GM19351 (cell line): ENCODE data around the gene KCNA4.
"Not testable (repeated sequence)": the region's sequence is repeated elsewhere in the genome, so short reads cannot be mapped to it uniquely, and the experiment has no call there.

Source experiments
- ATAC-seq: cut with Tn5 transposase; IDR thresholded peaks from one replicate; pipeline ENCODE4 v1.9.1; 2021; ENCODE audit warnings: mild to moderate bottlenecking, moderate library complexity; ENCODE audit not compliant: unreplicated experiment

Gene KCNA4

DNA sequence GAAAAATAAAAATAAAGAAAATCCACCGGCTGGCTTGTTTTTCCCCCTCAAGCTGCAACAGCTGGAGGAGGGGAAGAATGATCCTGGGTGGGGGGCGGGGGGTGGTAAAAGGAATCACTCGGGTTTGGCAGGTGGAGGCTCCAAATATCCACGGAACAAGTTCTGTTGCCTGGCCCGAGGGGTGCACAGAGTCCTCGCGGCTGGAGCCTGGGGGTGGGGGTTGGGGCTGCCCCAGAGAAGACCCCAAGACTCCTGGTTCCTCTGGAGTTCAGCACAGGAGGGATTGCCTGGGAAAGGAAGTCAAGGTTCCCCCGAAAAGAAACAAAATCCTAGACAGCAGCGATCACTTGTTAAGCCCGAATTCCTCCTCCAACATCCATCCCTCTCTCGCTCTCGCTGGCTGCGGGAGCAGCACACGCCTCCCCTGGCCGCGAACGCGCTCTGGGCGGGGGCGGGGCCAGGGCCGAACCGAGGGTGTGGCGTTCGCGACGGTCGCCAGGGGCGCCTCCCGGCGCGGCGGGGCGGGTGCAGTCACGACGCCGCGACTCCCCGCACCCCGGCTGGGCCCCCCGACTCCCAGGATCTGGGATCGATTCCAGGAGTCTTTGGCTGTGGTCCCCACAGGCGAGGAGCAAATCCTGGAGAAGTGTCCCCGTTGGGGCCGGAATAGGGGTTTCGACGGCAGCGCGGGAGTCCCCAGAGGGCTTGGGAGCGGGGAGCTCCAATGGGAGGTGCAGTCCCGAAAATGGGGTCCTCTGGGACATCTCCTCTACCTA lies at the start of gene KCNA4:
KCNA4 (minus strand) TSS at position 443 of the 776 bp plus-strand sequence. CDS start 4,352 bp downstream, outside the sequence.
- ATAC-seq = no peak

DNA sequence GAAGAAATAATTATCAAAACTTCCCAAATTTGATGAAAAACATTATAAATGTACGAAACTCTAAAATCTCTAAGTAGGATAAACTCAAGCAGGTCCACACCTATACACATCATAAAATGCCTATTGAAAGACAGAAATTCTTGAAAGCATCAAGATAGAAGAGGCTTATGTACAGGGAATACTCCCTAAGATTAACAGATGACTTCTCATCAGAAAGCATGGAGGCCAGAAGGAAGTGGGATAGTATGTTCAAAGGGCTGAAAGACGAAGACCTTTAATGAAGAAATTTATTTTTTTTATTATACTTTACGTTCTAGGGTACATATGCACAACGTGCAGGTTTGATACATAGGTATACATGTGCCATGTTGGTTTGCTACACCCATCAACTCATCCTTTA lies 45.3 kb upstream of the KCNA4 start:
- ATAC-seq = no peak

DNA sequence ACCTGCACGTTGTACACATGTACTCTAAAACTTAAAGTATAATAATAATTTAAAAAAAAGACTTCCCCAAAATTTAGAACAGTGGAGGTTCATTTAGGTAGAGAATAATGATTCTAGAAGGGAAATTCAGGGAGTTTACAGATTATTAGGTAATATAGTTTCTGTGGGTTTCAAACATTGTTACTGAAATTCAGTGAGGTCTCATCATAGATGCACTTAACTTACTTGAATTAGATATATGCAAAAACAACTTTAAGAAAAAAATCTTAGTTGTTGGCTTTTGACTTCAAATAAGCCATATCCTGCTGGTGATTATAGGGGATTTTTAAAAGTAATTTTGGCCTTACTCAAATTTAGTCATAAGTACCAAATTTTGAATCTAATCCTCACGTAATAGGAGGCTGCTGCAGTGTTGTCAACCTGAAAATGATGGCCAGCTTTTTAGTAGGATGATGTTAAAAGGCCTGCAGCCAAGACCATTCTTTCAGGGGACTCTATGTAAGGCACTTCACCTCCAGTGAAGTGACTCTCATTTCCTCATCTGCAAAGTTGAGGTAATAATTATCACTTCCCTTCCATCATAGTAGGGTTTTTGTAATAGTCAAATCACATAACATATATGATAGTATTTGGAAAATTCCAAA lies 42.5 kb upstream of the KCNA4 start:
- ATAC-seq = no peak

DNA sequence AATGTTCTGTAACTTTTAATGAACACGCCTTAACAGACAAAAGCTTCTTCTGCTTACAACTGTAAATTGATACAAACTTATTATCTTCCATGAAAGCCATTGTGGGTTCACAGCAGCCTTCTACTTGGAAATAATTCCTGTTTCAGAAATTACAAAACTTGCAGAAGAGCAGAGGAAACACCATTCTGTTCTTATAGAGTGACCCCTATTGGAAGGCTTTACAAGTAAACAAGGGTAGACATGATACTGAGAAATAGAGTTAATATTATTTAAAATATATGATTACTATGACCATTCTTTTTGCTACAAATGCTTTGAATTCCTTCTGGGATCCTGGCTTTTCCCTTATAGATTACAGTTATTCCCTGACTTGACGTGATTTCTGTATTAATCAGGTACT lies 32.4 kb upstream of the KCNA4 start:
- ATAC-seq = no peak

DNA sequence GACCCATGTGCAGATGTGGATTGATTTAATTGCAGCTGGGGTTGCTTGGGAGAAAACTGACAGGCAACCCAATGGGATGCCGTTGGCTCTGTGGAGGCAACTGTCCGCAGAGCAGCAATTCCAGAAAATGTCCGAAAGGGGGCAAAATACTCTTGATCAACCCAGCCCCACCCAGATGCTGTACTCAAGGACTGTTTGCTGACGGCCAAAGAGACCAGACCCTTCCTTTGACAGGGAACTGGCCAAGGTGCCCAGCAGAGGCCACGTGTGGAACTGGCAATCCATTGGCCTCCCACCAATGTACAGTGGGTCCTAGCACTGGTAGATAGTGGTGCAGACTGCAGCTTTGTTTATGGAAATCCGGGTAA lies 29.7 kb upstream of the KCNA4 start:
- ATAC-seq = no peak

DNA sequence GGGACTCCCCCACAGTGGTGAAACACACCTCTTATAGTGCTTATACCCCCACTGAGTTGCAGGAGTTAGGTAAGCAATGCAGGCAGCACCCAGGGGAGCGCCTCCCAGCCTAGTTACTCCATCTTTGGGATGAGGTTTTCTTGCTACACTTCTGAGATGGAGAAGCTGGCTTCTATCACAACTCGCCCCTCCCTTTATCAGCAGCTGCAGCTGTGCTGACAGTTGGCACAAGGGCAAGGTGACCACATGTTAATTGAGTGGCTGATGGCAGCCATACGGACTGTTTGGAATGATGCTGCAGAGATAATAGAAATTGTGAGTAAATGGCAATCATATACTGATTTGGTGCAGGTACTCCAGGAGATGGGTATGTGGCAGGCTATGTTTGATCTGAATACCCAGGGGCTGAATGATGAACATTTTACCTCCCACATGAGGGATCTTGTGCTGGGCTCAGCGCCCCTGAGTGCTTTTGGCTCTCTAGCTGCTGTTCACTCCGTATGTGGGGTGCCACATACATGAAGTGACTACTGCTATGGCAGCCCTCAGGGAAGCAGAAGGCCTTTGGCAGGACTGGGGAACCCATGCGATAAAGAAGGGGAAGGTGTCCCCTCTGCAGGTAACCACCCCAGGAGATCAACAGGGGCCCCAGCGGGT lies 29.2 kb upstream of the KCNA4 start:
- no peak for ATAC-seq

DNA sequence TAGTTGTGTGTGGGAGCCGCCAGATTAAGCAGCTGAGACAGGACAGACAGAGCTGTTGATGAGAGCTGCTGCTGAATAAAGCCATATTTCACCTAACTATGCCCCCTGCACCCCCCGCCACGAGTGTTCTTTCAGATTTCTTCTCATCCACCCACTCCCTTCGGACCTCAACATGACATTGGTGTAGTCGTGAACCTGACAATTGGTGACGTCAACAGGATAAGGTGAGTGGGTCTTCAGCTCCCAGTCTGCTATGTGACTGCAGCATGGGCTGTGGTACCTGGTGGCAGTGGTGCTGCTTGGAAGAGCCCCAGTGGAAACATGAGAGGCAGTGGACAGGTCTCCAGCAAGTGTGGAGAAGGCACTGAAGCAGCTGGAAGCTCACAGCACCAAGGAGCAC lies 28.3 kb upstream of the KCNA4 start:
- no peak for ATAC-seq

DNA sequence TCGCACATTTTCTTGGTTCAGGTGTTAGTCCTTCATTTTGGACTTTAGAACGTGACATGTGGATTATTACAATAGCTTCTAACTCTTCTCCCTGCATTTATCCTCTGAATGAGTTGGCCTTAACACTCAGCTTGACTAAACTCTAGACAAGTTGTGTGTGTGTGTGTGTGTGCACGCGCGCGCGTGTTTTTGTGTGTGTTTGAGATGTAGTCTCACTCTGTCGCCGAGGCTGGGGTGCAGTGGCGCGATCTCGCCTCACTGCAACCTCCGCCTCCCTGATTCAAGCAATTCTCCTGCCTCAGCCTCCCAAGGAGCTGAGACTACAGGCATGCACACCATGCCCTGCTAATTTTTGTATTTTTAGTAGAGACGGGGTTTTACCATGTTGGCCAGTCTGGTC lies 24.3 kb upstream of the KCNA4 start:
- ATAC-seq = no peak

DNA sequence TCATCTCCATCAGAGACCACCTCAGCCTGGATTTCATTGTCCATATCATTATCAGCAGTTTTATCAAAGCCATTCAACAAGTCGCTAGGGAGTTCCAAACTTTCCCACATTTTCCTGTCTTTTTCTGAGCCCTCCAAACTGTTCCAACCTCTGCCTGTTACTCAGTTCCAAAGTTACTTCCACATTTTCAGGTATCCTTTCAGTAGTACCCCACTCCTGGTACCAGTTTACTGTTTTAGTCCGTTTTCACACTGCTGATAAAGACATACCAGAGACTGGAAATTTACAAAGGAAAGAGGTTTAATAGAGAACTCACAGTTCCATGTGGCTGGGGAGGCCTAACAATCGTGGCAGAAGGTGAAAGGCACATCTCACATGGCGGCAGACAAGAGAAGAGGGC lies 17.9 kb upstream of the KCNA4 start:
- not testable (repeated sequence) for ATAC-seq

DNA sequence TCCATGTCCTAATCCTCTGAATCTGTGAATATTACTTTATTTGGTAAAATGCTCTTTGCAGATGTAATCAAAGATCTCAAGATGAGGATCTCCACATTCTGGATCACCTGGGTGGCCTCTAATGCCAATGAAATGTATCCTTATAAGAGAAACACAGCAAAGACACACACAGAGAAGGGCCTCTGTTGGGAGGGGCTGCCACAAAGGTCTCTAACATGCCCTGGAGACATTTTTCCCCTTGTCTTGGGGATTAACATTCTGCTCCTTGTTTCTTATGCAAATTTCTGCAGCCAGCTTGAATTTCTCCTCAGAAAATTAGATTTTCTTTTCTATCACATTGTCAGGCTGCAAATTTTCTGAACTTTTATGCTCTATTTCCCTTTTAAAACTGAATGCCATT lies 17.3 kb upstream of the KCNA4 start:
- not testable (repeated sequence) for ATAC-seq

DNA sequence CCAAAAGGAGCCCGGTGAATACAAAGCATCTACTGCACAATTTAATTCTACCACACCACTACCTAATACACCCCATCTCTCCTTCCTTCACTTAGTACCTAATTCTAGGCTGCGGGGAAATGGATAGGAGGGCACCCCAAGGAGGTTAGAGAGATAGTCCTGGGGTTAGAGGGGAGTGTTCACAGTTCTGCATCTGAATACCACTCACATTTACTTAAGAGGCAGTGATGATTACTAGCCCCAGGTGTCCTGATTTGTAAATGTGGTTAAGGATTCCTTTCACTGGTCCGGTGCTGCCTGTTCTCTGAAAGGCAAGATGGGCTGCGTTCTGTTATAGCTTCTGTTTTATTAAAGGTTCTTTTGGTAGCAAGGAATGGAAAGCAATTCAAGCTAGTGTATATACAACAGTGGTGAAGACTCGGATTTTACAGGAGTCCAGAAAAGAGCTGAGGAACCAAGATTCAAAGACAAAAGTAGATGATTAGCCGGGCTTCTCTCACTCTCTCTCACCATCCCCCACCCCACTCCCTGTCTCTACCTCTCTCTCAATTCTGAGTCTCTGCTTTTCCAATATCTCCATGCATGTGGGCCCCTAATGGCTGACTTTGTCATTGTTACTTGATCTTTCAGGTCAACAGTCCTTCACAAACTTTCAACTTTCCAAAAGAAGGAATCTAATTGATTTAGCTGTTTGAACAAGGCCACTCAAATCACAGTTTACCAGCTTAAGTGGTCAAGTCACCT lies 8.7 kb upstream of the KCNA4 start:
- no peak for ATAC-seq

DNA sequence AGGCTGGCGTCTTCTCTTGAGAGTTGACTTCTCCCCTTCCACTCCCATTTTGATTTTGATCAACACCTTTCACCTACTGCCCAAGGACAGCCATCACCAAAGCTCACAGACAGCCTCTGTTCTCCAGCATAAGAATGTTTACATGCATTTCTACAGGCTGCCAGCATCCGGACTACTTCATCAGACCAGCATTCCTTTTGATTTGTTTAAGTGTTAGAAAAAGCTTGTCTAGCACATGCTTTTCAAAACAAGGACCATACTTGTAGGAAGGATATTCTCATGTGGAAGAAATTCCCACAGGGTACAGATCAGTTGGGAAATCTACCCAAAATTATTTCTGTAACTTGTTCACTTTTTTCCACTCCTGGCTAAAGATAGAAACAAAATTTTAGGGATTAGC lies 6.2 kb upstream of the KCNA4 start:
- ATAC-seq = no peak

DNA sequence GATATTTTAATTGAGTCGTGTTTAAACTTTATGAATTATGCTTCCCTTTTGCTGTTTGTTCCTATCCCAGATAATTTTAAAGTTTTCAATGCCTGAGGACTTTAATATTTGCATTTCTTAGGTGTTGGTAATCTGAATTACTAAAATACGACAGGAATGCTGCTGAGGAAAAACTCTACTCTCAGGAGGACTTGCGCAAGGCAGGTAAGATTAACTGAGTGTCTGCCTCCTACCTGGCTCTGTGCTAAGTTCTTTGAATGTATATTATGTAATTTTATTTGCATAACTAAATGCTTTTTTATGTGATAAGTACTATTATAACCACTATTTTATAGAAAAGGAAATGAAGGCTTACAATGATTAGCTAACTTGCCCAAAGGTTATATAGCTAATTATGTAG lies 2.7 kb upstream of the KCNA4 start:
- ATAC-seq = no peak

DNA sequence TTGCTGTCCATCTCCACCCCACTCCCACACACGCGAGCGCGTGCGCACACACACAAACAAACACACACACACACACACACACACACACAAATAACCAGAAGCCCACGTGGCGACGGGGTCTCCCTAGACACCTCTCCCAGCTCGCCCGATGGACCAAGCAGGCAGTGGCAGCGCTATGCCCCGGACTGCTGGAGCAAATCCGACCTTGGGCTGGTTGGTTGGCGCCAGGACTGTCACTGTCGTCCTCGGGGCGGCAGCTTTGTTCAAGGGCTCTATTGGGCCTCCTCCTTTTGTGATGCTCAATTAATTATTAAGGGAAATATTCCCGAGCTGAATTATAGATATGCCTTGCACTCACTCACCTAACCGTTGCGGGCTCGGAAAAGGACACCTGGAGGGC lies 1.7 kb upstream of the KCNA4 start:
- ATAC-seq = no peak

DNA sequence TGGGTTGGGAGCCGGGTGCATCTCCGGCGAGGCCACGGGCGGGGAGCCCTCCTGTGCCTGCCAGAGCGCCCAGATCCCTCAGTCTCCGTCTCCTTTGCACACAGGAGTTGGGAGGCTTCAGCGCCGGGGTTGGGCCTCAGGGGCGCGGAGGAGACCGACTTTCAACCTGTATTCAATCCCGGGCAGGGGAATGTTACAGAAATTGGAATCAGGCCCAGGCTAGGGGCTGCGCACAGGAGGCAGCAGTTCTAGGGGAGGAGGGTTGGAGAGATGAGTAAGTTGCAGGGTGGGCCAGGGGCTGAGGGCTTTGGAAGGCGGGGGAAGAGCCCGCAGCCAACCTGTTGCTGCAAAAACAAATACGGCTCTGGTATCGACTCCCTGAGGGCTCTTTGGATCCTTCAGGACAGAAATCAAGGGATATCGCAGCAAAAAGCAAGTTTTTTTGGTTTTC lies 640 bp upstream of the KCNA4 start:
- ATAC-seq = no peak

DNA sequence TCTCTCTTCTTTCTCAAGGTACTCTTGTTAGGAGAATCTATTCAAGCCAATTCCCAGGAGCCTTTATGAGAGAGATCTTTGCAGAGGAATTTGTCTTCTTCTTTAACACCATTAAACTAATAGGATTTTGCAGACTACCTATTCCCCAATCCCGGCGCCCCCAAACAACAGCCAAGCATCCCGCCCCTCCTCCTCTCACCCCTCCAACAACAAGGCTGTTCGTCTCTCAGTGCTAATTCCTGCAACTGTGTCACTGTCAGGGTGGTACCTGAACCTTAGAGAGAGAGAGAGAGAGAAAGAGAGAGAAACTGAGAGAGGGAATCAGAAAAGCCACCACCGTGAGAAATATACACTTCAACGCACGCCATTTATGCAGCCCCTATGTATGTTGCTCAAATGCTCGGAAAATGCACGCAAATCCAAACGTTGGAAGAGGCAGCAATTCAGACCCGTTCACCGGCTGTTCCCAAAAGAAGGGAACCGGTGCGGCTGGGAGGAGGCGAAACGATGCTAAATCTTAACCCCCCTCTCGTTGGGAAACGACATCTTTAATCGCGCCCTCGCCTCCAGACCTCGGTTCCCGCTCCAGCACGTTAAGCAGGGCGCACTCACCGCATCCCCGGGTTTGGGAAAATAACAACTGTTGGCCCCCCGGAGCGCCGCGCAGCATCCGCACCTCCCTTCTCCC lies 961 bp downstream of the KCNA4 start:
- ATAC-seq = no peak

DNA sequence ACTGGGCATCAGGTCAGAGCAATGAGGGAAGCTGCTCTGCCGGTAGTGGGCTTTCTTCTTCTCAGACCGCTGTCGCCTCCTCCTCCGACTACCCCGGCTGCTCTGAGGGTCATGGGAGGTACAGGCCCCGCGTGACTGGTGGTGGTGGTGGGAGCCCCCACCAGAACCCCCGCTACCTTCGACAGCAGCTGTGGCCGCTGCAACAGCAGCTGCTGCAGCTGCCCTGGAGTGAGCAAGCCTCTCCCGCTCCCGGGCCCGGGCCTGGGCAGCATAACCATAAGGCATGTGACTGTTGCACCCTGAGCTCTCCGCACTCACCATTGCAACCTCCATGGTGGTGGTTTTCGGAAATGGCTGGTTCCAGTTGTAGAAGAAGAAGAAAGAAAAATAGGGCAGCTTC lies 4.5 kb downstream of the KCNA4 start:
- no peak for ATAC-seq

DNA sequence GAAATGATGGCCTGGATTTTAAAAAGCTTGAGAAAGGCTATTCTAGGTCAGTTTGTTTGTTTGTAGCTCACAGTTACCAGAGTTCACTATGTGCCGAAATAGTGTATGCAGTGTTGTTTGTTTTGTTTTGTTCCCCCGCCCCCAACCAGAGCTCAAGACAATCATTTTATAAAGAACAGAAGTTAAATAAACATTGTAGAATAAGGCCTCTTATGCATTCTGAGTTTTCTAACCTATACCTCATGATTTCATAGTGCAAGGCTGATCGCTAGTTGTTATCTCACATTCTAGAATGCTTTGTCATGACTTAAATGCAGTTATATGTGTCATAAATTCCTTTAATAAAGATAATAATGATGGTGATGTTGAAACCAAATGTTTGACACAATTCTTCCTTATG lies 7.8 kb downstream of the KCNA4 start:
- ATAC-seq = no peak

DNA sequence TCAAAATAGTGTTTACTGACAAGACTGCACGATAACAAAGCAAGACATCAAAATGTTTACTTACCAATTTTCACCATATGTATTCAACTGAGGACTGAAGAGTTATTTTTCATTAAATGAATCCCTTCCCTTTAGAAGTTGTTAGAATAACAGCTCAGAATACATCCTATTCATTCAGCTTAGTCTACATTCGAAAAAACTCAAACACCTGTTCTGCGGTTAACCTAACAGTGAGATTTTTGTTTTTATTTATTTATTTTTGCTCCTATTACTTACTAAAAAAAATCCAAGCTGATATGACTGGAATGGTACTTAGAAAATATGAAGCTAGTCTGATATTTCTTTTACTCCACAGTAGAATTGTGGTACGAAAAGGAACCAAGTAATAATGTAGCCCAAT lies 10.0 kb downstream of the KCNA4 start:
- ATAC-seq = no peak

DNA sequence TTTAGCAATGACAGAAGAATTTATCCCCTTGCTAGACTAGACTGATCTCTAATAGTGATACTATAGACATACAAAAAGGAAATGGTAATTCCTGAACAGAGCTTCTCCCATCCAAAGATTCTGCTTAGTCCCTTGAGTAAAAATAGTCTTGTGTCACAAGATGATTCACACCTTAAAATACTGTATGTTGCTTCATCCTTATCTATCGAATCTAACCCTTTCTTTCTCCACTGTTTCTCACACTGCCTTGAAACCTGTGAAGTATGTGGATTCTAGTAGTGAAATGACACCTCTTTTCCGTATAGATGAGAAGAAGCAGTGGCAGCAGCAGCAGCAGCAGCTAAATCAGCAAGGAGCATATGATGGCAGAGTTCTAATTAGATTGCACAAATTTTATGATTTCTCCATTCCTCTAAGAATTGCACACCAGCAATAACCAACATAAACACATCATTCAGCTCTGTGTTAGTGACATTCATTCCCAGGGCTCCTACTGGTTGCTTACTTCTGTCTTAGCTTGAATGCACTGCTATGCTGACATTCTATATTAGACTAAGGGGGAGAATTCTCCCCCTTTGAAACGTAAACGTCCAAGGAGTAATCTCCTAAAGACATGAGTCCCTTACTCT lies 14.6 kb downstream of the KCNA4 start:
- ATAC-seq = no peak
